SIG-M5 (cell line): ENCODE results near the gene KRTAP10-12.

Source experiments
- DNase-seq: peaks from one replicate; lab custom pipeline; 2025; lab: John Stamatoyannopoulos, UW

The KRTAP10-12 gene

GRCh38 chr21:44734026-44734745 lies 37.2 kb downstream of the KRTAP10-12 start:
- no peak for DNase-seq

- no peak for DNase-seq
These were observed 37.9 kb downstream of the KRTAP10-12 start for GRCh38 chr21:44734841-44735240.

- no peak for DNase-seq
These were observed 38.8 kb downstream of the KRTAP10-12 start for GRCh38 chr21:44735821-44736220.

- DNase-seq: no peak
These were observed 39.5 kb downstream of the KRTAP10-12 start for GRCh38 chr21:44736291-44737004.

- no peak for DNase-seq
These were observed 40.9 kb downstream of the KRTAP10-12 start for GRCh38 chr21:44737706-44738354.

GRCh38 chr21:44738621-44739020 lies 41.6 kb downstream of the KRTAP10-12 start:
- DNase-seq: no peak

GRCh38 chr21:44739316-44739715 lies 42.3 kb downstream of the KRTAP10-12 start:
- DNase-seq: no peak

- DNase-seq: no peak
These were observed 43.8 kb downstream of the KRTAP10-12 start for GRCh38 chr21:44740742-44741141.

GRCh38 chr21:44741921-44742320 lies 44.9 kb downstream of the KRTAP10-12 start:
- no peak for DNase-seq

GRCh38 chr21:44742418-44743153 lies 45.6 kb downstream of the KRTAP10-12 start:
- no peak for DNase-seq
